ENCODE results near the gene C5. TPM values are rescaled to one million over a fixed set of nuclear protein-coding genes. Genes with fewer than 3 reads are reported as not detected.
"Not testable (repeated sequence)": the region's sequence is repeated elsewhere in the genome, so short reads cannot be mapped to it uniquely, and the experiment has no call there.

Gene C5
- polyA plus RNA-seq, 1 donor = 25.9 TPM

- no peaks in the 10 kb centered on the region for H3K9me3 ChIP-seq (ENCODE audit: control insufficient read depth, low read depth, low read length)
- H3K4me1 ChIP-seq (ENCODE audit: control insufficient read depth, insufficient read depth, low read length) = no peaks in the 10 kb centered on the region
- no peak overlapping the region for H3K4me3 ChIP-seq (ENCODE audit: low read length)
- H3K27me3 ChIP-seq (ENCODE audit: control insufficient read depth, insufficient read depth, low read length) = no peaks in the 10 kb centered on the region
- H3K27ac ChIP-seq (ENCODE audit: low read length) = no peak overlapping the region
- DNase-seq = peak in 1 of 2 donors; percentile 11
- WGBS (ENCODE audit: insufficient coverage, low lambda C conversion rate) = no CpG with 5 or more reads among the region's 2 CpGs
- H3K36me3 ChIP-seq (ENCODE audit: control insufficient read depth, insufficient read depth, low read length) = peaks cover 7% of the 10 kb centered on the region
These were observed 64.3 kb downstream of the C5 start for GRCh38 chr9:120985819-120986222.

- Histone ChIP-seq H3K27ac (ENCODE audit: low read length) (no peak overlapping the region), H3K9me3 (ENCODE audit: control insufficient read depth, low read depth, low read length) (no peaks in the 10 kb centered on the region), H3K4me1 (ENCODE audit: control insufficient read depth, insufficient read depth, low read length) (no peaks in the 10 kb centered on the region), H3K4me3 (ENCODE audit: low read length) (no peak overlapping the region), H3K36me3 (ENCODE audit: control insufficient read depth, insufficient read depth, low read length) (peaks cover 13% of the 10 kb centered on the region), H3K27me3 (ENCODE audit: control insufficient read depth, insufficient read depth, low read length) (no peaks in the 10 kb centered on the region)
- DNase-seq = no peak
- WGBS (ENCODE audit: insufficient coverage, low lambda C conversion rate) = 94% methylated on average over 2 of the region's 3 CpGs
These were observed 66.7 kb downstream of the C5 start for GRCh38 chr9:120983259-120983837.

- Histone ChIP-seq H3K36me3 (ENCODE audit: control insufficient read depth, insufficient read depth, low read length) (peaks cover 9% of the 10 kb centered on the region), H3K4me1 (ENCODE audit: control insufficient read depth, insufficient read depth, low read length) (no peaks in the 10 kb centered on the region), H3K9me3 (ENCODE audit: control insufficient read depth, low read depth, low read length) (no peaks in the 10 kb centered on the region), H3K27ac (ENCODE audit: low read length) (no peak overlapping the region), H3K27me3 (ENCODE audit: control insufficient read depth, insufficient read depth, low read length) (no peaks in the 10 kb centered on the region), H3K4me3 (ENCODE audit: low read length) (no peak overlapping the region)
- no peak for DNase-seq
- WGBS (ENCODE audit: insufficient coverage, low lambda C conversion rate) = 74% methylated on average over 2 of the region's 3 CpGs
These were observed 67.2 kb downstream of the C5 start for GRCh38 chr9:120982836-120983235.

- H3K36me3 ChIP-seq (ENCODE audit: control insufficient read depth, insufficient read depth, low read length) = peaks cover 9% of the 10 kb centered on the region
- no peak for DNase-seq
- no peak overlapping the region for H3K27ac ChIP-seq (ENCODE audit: low read length)
- WGBS (ENCODE audit: insufficient coverage, low lambda C conversion rate) = no CpG with 5 or more reads among the region's 3 CpGs
- H3K4me1 ChIP-seq (ENCODE audit: control insufficient read depth, insufficient read depth, low read length) = no peaks in the 10 kb centered on the region
- no peaks in the 10 kb centered on the region for H3K27me3 ChIP-seq (ENCODE audit: control insufficient read depth, insufficient read depth, low read length)
- no peaks in the 10 kb centered on the region for H3K9me3 ChIP-seq (ENCODE audit: control insufficient read depth, low read depth, low read length)
- H3K4me3 ChIP-seq (ENCODE audit: low read length) = no peak overlapping the region
These were observed 69.1 kb downstream of the C5 start for GRCh38 chr9:120980951-120981350.

GRCh38 chr9:120979797-120980196, 70.3 kb downstream of the C5 start:
- H3K4me3 ChIP-seq (ENCODE audit: low read length) = no peak overlapping the region
- no peak for DNase-seq
- H3K4me1 ChIP-seq (ENCODE audit: control insufficient read depth, insufficient read depth, low read length) = no peaks in the 10 kb centered on the region
- no peaks in the 10 kb centered on the region for H3K27me3 ChIP-seq (ENCODE audit: control insufficient read depth, insufficient read depth, low read length)
- H3K27ac ChIP-seq (ENCODE audit: low read length) = no peak overlapping the region
- no peaks in the 10 kb centered on the region for H3K9me3 ChIP-seq (ENCODE audit: control insufficient read depth, low read depth, low read length)
- 100% methylated on average over 4 of the region's 8 CpGs for WGBS (ENCODE audit: insufficient coverage, low lambda C conversion rate)
- peaks cover 13% of the 10 kb centered on the region for H3K36me3 ChIP-seq (ENCODE audit: control insufficient read depth, insufficient read depth, low read length)

- Histone ChIP-seq H3K4me1 (ENCODE audit: control insufficient read depth, insufficient read depth, low read length) (no peaks in the 10 kb centered on the region), H3K36me3 (ENCODE audit: control insufficient read depth, insufficient read depth, low read length) (peaks cover 13% of the 10 kb centered on the region), H3K4me3 (ENCODE audit: low read length) (no peak overlapping the region), H3K27me3 (ENCODE audit: control insufficient read depth, insufficient read depth, low read length) (no peaks in the 10 kb centered on the region), H3K9me3 (ENCODE audit: control insufficient read depth, low read depth, low read length) (no peaks in the 10 kb centered on the region), H3K27ac (ENCODE audit: low read length) (no peak overlapping the region)
- no peak for DNase-seq
- WGBS (ENCODE audit: insufficient coverage, low lambda C conversion rate) = 80% methylated on average over 1 of the region's 3 CpGs
These were observed 71.1 kb downstream of the C5 start for GRCh38 chr9:120978987-120979386.

GRCh38 chr9:120977321-120977720, 72.8 kb downstream of the C5 start:
- no CpG with 5 or more reads among the region's 1 CpG for WGBS (ENCODE audit: insufficient coverage, low lambda C conversion rate)
- H3K9me3 ChIP-seq (ENCODE audit: control insufficient read depth, low read depth, low read length) = no peaks in the 10 kb centered on the region
- no peak overlapping the region for H3K4me3 ChIP-seq (ENCODE audit: low read length)
- no peaks in the 10 kb centered on the region for H3K4me1 ChIP-seq (ENCODE audit: control insufficient read depth, insufficient read depth, low read length)
- H3K27me3 ChIP-seq (ENCODE audit: control insufficient read depth, insufficient read depth, low read length) = no peaks in the 10 kb centered on the region
- H3K36me3 ChIP-seq (ENCODE audit: control insufficient read depth, insufficient read depth, low read length) = peaks cover 15% of the 10 kb centered on the region
- no peak overlapping the region for H3K27ac ChIP-seq (ENCODE audit: low read length)
- no peak for DNase-seq

GRCh38 chr9:120974921-120975320, 75.2 kb downstream of the C5 start:
- Histone ChIP-seq H3K36me3 (ENCODE audit: control insufficient read depth, insufficient read depth, low read length) (peaks cover 13% of the 10 kb centered on the region), H3K27me3 (ENCODE audit: control insufficient read depth, insufficient read depth, low read length) (no peaks in the 10 kb centered on the region), H3K27ac (ENCODE audit: low read length) (no peak overlapping the region)

GRCh38 chr9:120974181-120974580, 75.9 kb downstream of the C5 start:
- DNase-seq = no peak
- H3K36me3 ChIP-seq (ENCODE audit: control insufficient read depth, insufficient read depth, low read length) = peaks cover 9% of the 10 kb centered on the region
- H3K9me3 ChIP-seq (ENCODE audit: control insufficient read depth, low read depth, low read length) = no peaks in the 10 kb centered on the region
- H3K27me3 ChIP-seq (ENCODE audit: control insufficient read depth, insufficient read depth, low read length) = no peaks in the 10 kb centered on the region
- no CpG with 5 or more reads among the region's 2 CpGs for WGBS (ENCODE audit: insufficient coverage, low lambda C conversion rate)
- H3K27ac ChIP-seq (ENCODE audit: low read length) = no peak overlapping the region
- H3K4me3 ChIP-seq (ENCODE audit: low read length) = no peak overlapping the region
- H3K4me1 ChIP-seq (ENCODE audit: control insufficient read depth, insufficient read depth, low read length) = no peaks in the 10 kb centered on the region

More at GRCh38 chr9:120974921-120975320, 75.2 kb downstream of the C5 start:
- WGBS (ENCODE audit: insufficient coverage, low lambda C conversion rate) = 71% methylated on average over 1 of the region's 1 CpG
- DNase-seq = no peak
- H3K4me1 ChIP-seq (ENCODE audit: control insufficient read depth, insufficient read depth, low read length) = no peaks in the 10 kb centered on the region
- H3K4me3 ChIP-seq (ENCODE audit: low read length) = no peak overlapping the region
- no peaks in the 10 kb centered on the region for H3K9me3 ChIP-seq (ENCODE audit: control insufficient read depth, low read depth, low read length)

- Histone ChIP-seq H3K36me3 (ENCODE audit: control insufficient read depth, insufficient read depth, low read length) (peaks cover 6% of the 10 kb centered on the region), H3K9me3 (ENCODE audit: control insufficient read depth, low read depth, low read length) (no peaks in the 10 kb centered on the region), H3K27me3 (ENCODE audit: control insufficient read depth, insufficient read depth, low read length) (no peaks in the 10 kb centered on the region), H3K27ac (ENCODE audit: low read length) (no peak overlapping the region), H3K4me3 (ENCODE audit: low read length) (no peak overlapping the region), H3K4me1 (ENCODE audit: control insufficient read depth, insufficient read depth, low read length) (no peaks in the 10 kb centered on the region)
- no peak for DNase-seq
These were observed 78.1 kb downstream of the C5 start for GRCh38 chr9:120971938-120972337.

GRCh38 chr9:120971471-120971870, 78.6 kb downstream of the C5 start:
- DNase-seq; H3K36me3 ChIP-seq (ENCODE audit: control insufficient read depth, insufficient read depth, low read length); H3K27me3 ChIP-seq (ENCODE audit: control insufficient read depth, insufficient read depth, low read length); H3K4me1 ChIP-seq (ENCODE audit: control insufficient read depth, insufficient read depth, low read length); H3K9me3 ChIP-seq (ENCODE audit: control insufficient read depth, low read depth, low read length); H3K27ac ChIP-seq (ENCODE audit: low read length); H3K4me3 ChIP-seq (ENCODE audit: low read length): not testable (repeated sequence)
- WGBS (ENCODE audit: insufficient coverage, low lambda C conversion rate) = no CpG with 5 or more reads among the region's 9 CpGs
